Adipose tissue (tissue), 3 donors: ENCODE measurements around the gene SDF4. TPM values are rescaled to one million over a fixed set of nuclear protein-coding genes. Genes with fewer than 3 reads are reported as not detected.
"Not testable (repeated sequence)": the region's sequence is repeated elsewhere in the genome, so short reads cannot be mapped to it uniquely, and the experiment has no call there.

Experiments used
- H3K27ac ChIP-seq: one replicate; pipeline ENCODE4 v1.5.1; 2013; ENCODE audit warnings: low read depth, low read length
- WGBS, 3 donors: extraction: QIAGEN DNeasy Blood & Tissue Kit; methylation state at CpG; one replicate each; pipeline ENCODE4 v1.1.7; 2013; 5-methylcytosine and 5-hydroxymethylcytosine counted together
- polyA plus RNA-seq, 3 donors: library from polyadenylated mRNA; stranded (reverse); fragments of 200-250 nt; gene quantifications; one replicate each; pipeline ENCODE4 v1.2.3, GENCODE V29; 2013
- donor health status: healthy with polysubstance abuse.
- donor health status: Bipolar disorder and iron deficiency.
- donor health status: healthy.

Gene SDF4
- polyA plus RNA-seq, 3 donors: 93.9 to 148 (median 101) TPM

DNA sequence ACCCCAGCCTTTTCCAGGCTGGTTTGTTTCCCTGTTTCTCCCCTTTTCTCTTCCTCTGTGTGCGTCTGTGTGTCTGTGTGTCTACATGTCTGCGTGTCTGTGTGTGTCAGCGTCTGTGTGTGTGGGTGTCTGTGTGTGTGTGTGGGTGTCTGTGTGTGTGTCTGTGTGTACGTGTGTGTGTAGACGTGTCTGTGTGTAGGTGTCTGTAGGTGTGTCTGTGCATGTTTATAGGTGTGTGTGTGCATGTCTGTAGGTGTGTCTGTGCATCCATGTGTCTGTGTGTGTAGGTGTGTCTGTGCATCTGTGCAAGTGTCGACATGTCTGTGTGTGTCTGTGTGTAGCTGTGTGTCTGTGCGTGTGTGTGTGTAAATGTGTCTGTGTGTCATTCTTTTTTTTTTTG, 54.9 kb downstream of the SDF4 start:
- 76 to 83% (median 81%) methylated on average over 7 of the region's 7 CpGs for WGBS, 3 donors
- no peak overlapping the region for H3K27ac ChIP-seq

DNA sequence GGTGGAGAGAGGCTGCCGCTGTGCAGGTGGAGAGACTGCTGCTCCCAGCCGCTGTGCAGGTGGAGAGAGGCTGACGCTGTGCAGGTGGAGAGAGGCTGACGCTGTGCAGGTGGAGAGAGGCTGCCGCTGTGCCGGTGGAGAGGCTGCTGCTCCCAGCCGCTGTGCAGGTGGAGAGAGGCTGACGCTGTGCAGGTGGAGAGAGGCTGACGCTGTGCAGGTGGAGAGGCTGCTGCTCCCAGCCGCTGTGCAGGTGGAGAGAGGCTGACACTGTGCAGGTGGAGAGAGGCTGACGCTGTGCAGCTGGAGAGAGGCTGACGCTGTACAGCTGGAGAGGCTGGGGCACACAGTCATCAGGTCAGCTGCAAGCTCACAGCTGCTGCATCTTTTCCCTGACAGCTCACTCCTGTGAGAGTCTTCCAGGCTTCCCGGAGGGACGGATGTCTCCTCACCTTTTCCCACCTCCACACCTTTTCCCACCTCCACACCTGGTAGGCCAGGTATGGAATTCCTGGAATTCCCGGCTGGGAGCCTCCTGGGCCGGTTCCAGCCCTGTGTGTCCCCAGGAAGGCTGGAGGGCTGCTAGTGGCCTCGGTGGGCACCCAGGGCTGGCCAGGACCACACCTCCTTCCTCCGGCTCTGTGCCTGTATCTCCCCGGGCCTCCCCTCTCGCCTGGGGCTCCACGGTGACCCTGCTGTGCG, 55.6 kb downstream of the SDF4 start:
- H3K27ac ChIP-seq: not testable (repeated sequence)
- WGBS, 3 donors: 44 to 62% (median 49%) methylated on average over 22 of the region's 22 CpGs

DNA sequence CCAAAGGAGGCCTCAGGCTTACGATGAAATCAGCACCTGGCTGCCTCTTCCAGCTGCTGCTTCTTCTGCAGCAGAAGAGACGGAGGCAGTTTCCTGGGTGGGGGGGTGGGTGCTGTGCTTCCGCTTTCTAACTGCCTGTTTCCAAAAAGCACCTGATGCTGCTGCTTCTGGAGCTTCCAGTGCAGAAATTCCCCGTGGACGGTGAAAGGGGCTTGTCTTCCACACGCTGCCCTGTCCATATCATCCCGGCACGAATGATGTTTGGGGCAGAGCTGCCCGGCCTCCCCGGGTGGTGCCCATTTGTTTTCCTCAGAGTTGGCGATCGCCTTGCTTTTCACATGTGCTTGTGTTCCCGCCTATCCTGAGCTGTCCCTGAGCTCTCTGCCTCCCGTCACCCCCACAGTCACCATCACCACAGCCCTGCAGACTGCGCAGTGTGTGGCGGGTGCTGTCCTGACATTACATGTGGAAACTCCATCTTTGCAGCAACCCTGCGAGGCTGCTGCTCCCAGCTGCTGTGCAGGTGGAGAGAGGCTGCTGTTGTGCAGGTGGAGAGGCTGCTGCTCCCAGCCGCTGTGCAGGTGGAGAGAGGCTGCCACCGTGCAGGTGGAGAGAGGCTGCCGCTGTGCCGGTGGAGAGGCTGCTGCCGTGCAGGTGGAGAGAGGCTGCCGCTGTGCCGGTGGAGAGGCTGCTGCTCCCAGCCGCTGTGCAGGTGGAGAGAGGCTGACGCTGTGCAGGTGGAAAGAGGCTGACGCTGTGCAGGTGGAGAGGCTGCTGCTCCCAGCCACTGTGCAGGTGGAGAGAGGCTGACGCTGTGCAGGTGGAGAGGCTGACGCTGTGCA, 56.4 kb downstream of the SDF4 start:
- no peak overlapping the region for H3K27ac ChIP-seq
- WGBS, 3 donors: 82 to 87% (median 86%) methylated on average over 29 of the region's 29 CpGs

DNA sequence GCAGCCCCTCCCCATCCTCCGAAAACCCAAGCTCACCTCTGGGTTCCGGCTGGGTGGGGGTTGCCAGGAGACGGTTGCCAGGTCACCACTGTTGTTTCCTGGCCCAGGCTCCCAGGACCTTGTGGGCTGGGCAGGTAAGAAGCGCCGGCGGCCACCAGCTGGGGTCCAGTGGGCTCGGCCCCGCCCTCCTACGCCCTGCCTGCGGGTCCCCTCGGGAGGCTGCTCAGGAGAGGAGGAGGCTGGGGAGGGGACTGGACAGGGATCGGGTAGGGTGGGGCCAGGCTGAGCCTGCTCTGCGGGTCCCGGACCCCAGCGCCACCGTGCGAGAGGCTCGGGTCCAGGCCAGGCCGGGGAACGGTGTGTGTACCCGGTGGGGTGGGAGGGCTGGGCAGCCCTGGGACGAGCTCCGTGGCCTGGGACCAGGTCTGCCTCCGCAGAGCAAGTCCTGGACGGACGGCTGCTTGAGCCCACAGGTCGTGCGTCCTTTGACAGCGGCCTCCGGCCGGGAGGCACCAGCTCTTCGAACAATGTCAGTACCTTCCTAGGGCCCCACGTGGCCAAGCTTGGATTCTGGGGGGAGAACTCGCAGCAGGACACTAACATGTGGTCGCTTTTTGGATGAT, 57.9 kb downstream of the SDF4 start, which contains the start of gene TTLL10:
Gene TTLL10, plus strand, starts transcription at position 88 of the 623 bp plus-strand sequence. CDS start 5,336 bp downstream, outside the sequence.
- H3K27ac ChIP-seq: no peak within 1 kb of the TSS
- WGBS, 3 donors: 13 to 66% (median 26%) methylated on average over 31 to 35 of the region's 35 CpGs

DNA sequence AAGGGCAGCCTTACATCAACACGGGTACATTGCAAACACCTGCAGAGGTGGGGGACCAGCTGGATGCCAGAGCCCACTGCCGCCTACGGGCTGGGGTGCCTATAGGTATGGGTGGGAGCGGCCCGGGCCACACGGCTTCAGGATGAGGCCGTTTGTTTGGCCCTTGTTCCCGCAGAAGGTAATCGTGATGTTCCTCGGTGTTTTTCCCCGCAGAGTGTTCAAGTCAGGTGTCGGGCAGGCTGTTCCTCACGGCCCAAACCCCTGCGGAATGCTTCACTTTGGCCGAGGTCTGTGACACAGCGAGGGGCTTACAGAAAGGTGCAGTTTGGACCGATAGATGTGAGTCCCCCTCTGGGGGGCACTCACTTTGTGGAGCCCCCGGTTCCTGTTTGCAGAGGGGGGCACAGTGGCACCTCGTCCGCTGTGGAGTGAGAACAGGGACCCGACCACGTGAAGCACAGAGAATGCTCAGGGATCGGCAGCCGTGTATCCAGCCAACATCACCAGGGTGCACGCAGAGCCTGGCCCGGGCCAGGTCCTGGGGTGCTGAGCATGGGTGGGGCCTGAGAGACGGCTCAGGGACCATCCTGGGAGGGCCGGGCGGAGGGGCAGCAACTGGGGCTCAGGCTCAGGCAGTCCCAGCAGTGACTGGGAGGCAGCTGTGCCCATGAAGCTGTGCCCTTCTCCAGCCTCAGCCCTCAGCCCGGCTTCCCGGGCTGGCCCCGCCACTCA, 58.6 kb downstream of the SDF4 start:
- 44 to 67% (median 60%) methylated on average over 32 of the region's 32 CpGs for WGBS, 3 donors
- no peak overlapping the region for H3K27ac ChIP-seq

DNA sequence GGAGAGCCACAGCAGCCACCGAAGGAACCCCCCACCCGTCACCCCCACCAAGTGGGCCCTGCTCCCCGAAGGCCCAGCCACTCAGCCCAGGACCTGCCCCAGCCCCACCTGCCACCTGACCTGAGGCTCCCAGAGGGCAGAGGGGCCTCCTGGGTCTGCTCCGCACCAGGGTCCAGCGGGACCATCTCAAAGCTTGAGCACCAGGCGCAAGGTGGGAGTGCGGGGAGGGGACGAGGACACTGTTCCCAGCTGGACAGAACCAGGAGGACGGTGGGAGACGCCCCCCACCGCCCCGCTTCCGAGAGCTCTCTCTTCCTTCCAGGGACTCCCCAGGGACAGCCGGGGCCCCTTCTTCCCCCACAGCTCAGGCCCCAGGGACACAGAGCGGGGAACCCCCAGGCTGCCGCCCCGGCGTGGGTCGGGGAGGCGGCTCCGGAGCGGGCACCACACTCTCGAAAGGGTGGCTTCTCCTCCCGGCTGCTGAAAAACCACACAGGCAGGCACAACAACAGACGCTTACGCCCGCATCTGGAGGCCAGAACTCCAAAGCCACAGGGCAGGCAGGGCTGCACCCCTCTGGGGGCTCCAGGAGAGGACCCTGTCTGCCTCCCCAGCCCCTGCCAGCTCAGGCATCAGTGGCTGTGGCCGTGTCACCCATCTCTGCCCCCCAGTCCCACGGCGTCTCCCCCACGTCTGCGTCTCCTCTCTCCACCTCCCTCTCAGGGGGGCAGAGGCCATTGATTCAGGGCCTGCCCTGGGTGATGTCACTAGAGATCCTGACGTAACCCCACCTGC, 60.1 kb downstream of the SDF4 start:
- H3K27ac ChIP-seq: no peak overlapping the region
- WGBS, 3 donors: 74 to 82% (median 79%) methylated on average over 26 to 33 of the region's 33 CpGs

DNA sequence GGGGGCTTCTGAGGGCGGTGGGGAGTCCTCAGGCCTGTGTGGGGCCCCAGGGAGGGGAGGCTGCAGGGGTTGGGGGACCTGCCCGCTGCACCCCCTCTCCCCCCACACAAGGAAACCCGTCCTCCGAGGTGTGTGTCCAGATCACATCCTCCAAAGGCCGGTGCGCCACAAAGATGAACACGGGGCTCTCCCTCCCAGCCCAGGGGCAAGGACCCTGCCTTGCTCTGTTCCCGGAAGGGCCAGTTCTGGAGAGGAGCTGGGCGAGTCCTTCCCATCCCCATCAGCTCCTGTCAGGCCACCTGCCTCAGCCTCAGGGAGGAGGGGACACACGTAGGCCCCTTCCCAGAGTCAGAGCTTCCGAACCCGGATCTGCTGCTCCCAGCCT, 60.6 kb downstream of the SDF4 start:
- 76 to 82% (median 78%) methylated on average over 9 to 12 of the region's 12 CpGs for WGBS, 3 donors
- no peak overlapping the region for H3K27ac ChIP-seq

DNA sequence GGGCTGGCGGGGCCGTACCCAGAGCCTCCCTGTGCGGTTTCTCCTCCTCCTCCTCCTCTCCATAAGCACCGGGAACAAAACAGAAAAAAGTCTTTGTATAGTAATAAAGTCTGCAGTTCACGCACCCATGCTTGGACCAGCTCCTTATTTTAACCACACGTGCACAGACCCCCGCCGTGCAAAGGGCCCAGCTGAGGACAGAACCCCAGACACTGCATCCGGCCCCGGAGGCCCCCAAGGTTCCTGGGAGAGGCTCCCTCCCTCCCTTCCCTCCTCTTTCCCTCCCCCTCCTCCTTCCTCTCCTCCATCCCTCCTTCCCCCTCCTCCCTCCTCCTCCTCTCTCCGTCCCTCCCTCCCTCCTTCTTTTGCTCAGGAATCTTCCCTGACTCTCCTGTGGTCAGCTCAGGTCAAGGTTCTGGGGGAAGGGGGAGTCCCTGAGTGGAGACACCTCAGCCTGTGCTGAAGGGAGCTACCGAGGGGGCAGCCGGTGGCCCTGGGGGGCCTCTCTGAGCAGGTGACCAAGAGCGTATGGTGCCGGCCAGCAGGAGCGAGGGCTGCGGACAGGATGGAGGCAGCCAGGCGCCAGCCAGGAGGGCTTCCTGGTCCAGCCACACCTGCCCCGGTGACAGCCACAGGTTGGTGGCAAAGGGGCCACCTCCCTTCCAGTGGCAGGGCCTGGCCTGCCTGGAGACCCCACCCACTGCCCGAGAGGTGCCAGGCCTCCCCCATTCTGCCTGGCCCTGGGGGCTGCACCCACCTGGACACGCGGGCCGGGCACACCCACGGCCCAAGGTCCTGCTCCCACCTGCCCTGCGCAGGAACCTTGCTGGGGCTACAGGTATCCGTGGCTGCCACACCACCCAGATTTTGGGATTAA, 61.3 kb downstream of the SDF4 start:
- WGBS, 3 donors: 44 to 70% (median 44%) methylated on average over 26 of the region's 26 CpGs
- no peak overlapping the region for H3K27ac ChIP-seq

DNA sequence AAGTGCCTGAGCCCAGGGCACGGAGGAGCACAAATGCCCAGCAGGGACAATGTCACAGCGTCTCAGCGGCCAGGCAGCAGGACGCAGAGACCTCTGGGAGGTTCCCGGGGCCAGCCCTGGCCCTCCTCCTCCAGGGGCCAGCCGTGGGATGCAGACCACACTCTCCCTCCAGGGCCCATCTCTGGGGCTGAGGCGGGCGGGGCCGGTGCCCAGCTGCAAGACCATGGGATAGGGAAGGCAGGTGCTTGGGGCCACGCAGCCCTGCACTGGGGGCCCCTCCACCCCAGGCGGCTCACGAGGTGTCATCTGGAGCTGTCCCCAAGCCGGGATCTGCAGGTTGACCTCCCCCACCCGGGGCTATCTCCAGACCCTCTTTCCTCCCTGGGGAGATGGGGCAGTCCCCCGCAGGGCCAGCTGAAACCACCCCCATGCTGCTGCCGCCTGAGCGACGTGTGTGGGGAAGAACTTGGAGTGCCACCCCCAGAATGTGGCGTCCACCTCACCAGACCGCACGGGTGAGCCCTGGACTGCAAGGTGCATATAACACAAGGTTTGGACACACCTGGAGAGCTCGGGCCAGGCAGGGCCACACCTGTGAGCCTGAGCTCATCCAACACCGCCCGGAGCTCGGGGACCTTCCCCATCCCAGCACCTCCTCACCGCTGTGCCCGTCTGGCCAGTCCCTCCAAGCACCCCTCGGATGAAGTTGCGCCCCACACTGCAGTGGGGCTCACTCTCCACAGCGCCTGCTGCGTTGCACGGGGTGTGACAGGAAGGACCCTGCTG, 62.2 kb downstream of the SDF4 start:
- 63 to 79% (median 72%) methylated on average over 30 to 32 of the region's 32 CpGs for WGBS, 3 donors
- no peak overlapping the region for H3K27ac ChIP-seq

DNA sequence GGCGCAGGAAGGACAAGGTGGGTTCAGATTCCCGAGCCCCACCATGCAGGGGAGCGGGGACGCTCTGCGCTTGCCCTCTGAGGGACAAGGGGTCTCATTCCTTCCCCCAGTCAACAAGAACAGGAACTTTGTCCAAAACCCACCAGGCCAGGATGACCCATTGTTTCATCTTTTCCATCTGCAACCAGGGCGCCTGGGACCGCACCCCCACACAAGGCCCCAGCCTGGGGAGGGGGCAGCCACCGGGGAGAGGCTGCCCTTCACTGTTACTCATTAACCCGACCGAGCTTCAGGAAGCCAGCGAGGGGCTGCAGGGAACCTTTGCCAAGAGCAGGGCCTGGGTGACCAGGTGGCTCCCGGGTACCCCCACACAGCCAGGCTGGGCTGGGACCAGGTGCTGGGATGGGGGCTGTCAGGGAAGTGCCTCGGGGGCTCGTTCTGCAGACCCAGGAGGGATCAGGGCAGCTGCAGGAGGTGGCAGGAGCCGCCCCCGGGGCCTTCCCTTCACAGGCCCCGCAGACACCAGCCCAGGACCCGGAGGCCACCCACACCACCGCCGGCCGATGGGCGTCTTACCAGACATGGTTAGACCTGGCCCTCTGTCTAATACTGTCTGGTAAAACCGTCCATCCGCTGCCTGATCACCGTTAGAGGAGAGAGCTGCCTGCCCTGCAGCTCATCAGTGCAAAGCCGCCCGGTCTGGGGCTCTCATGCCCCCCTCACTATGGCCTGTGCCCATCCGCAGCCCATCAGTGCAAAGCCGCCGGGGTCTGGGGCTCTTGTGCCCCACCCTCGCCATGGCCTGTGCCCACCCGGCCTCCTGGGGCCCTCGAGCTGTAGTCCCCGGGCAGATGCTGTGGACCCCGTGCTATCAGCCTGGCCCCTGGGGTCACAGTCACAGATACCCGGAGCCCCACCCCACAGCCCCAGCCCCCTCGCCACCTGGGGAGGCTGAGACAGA, 63.1 kb downstream of the SDF4 start:
- WGBS, 3 donors: 76 to 86% (median 76%) methylated on average over 37 of the region's 37 CpGs

DNA sequence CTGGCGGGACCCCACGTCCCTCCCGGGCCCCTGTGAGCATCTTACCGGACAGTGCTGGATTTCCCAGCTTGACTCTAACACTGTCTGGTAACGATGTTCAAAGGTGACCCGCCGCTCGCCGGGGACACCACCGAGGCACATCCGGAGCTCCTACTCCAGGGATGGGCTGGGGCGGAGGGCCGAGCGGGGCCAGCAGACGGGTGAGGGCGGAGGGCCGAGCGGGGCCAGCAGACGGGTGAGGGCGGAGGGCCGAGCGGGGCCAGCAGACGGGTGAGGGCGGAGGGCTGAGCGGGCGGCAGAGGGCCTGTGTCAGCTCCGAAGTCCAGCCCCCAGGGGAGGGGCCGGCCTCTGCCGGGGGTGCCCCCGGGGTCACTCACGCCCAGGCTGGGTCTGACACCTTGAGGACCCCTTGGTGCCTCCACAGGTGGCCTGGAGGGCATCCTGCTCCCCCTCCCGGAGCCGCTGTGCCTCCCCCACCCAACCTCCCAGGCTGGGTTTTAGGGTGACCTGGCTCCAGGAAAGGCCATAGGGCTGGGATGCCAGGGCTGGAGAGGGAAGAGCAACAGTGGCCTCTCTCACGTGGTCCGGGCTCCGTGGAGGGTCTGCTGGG, 63.9 kb downstream of the SDF4 start:
- 71 to 81% (median 75%) methylated on average over 25 to 36 of the region's 36 CpGs for WGBS, 3 donors
- H3K27ac ChIP-seq: no peak overlapping the region

More for the DNA sequence above, 63.1 kb downstream of the SDF4 start:
- H3K27ac ChIP-seq: no peak overlapping the region

DNA sequence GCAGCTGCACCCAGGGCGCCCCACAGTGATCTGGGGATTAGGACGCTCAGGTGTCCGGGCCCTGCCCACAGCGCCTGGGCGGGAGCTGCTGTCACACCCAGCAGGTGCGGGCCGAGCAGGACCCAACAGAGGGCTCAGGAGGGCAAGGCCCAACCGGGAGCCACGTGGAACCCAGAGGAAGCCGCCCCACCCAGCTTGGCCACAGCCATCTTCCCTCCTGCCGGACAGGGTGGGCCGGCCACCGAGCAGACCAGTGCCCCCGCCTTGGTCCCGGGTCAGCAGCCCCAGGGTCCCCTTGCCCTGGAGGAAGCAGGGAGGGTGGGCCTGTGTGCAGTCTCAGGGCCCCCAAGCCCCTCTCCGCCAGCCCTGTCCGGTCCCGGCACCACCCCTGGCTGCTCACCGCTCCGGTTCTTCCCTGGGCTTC, 64.4 kb downstream of the SDF4 start:
- H3K27ac ChIP-seq: no peak overlapping the region
- WGBS, 3 donors: 59 to 76% (median 74%) methylated on average over 11 to 20 of the region's 20 CpGs
